ENCODE results near the gene CMTM3.
"Not testable (repeated sequence)": the region's sequence is repeated elsewhere in the genome, so short reads cannot be mapped to it uniquely, and the experiment has no call there.

CMTM3 gene

DNA sequence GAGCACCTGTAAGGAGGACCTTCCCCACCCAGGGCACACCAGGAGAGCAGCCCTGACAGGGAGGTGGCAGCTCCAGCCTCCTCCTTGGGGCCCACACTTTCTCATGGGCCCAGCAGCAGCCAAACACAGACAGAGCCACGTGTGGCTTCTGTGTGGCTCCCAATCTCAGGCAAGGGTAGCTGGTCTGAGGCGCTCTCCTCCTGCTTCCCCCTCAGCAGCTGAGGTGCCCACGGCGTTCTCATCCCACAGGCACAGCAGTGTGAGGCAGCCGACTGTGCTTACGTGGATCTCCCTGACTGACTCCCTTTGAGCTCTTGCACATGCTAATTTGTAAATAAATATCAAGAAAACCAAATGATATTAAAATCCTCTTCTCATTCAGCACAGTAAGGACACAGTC lies 30.9 kb downstream of the CMTM3 start:
- DNase-seq (ENCODE audit: low spot score): no peak

DNA sequence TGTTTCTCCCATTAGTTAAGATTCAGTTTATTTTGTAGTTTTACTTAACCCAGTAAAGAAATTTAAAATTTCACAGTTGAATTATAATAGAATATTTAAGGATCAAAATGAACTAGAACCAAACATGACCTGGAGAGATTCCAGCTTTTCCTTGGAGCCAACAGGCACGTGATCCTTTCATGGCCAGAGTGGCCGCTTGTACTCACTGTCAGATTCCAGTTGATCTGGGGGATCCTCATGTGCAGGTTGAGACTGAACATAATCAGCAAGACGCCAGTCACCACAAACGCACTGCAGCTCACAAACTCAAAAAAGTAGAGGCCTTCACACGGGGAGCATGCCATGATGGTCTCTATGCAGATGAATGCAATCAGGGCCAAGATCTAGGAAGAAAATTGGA lies 31.7 kb downstream of the CMTM3 start:
- DNase-seq (ENCODE audit: low spot score): no peak

DNA sequence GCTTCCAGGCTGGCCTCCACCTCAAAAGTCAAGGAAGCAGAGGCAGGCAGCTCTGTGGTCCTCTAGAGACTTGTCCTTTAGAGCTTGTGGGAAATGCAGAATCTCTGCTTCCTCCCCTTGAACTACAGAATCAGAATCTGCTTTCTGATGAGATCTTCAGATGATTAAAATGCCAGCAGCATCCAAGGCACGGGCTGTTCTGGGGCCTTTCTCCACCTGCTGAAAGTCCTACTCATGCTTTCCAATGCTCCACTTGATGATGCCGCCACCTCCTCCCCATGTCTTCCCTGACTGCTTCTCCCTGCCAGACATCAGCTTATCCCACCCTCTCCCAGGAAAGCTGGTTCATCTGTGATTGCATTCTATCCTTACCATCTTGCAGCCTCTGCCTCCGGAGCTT lies 33.3 kb downstream of the CMTM3 start:
- DNase-seq (ENCODE audit: low spot score): no peak

DNA sequence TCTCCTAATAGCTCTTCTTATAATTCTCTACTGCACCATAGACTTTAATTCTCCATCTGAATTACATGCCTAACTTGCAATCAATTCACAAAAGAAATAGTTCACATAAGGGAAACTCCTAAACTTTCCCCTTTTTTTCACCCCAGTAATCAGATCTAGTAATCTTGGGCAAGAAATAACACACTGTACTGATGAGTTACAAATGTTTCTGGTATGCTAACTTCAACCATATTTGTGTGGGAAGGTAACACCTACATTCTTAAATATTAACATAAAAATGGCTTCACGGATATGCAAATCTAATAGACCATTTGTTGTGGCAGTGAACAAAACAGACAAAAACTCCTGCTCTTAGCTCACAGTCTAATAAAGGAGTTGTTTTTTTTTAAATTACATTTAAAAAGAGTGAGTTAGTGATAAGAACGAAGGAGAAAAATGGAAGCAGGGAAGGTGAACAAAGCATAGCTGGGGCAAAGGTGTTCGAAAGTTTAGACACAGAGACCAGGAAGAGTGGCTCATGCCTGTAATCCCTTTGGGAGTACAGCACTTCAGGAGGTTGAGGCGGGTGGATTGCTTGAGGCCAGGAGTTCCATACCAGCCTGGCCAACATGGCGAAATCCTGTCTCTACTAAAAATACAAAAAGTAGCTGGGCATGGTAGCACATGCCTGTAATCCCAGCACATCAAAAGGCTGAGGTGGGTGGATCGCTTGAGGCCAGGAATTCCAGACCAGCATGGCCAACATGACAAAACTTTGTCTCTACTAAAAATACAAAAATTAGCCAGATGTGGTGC lies 34.8 kb downstream of the CMTM3 start:
- DNase-seq (ENCODE audit: low spot score): no peak

DNA sequence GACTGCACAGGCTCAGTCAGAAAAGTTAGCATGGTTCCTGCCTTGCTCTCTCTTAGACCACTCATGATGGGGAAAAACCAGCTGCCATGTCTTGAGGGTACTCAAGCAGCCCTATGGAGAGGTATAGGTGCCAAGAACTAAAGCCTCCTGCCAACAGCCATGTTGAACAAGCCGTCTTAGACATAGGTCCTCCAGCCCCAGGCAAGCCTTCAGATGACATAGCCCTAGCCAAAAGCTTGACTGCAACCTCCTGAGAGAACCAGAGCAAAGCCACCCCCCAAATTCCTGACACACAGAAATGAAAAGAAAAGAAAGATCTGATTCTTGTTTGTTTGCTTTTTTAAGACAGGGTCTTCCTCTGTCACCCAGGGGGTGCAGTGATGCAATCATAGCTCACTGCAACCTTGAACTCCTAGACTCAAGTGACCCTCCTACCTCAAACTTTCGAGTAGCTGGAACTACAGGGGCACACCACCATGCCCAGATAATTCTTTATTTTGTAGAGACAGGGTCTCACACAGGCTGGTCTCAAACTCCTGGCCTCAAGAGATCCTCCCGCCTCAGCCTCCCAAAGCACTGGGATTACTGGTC lies 36.3 kb downstream of the CMTM3 start:
- no peak for DNase-seq (ENCODE audit: low spot score)

GRCh38 chr16:66641387-66641786 lies 36.9 kb downstream of the CMTM3 start:
- no peak for DNase-seq (ENCODE audit: low spot score)

DNA sequence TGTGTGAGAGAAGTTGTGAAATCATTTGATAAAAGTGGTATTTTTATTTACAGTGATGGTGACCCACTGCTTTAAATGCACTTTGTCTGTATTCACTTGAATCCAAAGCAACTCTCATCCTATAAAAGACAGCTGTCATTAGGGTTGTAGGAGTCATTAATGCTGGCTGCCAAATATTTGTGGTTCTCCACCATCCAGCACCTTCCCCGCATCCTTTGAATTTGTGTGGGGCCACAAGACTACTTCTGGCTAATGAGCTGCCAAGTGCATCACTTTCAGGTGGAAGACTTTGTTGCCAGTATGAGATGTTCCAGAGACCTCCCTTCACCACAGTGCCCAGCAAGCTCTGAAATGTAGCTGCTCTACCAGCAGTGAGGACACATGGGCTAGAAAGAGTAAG lies 43.4 kb downstream of the CMTM3 start:
- DNase-seq (ENCODE audit: low spot score): no peak

GRCh38 chr16:66649167-66649566 lies 44.7 kb downstream of the CMTM3 start:
- no peak for DNase-seq (ENCODE audit: low spot score)

DNA sequence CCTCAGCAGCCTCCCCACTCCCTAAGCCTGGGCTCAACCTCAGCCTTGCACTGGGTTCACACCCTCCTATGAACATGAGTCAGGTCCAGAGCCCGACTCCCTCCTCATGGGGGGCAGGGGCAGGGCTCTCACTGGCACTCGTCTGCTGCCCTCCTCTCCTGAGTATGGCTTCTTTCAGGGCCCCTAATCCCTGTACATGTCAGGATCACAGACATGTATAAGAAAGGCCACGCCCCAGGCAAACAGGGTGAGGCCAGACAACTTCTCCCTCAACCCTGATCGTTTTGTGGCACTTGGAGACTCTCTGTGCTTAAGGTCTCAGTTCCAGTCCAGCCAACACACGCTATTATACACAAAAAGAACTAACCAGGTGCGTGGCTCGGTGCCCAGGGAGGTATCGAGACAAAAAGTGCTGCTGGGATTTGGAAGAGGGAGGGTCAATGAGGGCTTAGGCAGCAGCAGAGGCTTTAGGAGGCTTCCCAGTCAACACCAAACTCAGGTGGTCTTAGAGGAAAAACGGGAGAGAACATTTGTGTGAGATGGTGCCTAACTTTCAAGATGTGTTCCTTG lies 45.2 kb downstream of the CMTM3 start:
- DNase-seq (ENCODE audit: low spot score): no peak

DNA sequence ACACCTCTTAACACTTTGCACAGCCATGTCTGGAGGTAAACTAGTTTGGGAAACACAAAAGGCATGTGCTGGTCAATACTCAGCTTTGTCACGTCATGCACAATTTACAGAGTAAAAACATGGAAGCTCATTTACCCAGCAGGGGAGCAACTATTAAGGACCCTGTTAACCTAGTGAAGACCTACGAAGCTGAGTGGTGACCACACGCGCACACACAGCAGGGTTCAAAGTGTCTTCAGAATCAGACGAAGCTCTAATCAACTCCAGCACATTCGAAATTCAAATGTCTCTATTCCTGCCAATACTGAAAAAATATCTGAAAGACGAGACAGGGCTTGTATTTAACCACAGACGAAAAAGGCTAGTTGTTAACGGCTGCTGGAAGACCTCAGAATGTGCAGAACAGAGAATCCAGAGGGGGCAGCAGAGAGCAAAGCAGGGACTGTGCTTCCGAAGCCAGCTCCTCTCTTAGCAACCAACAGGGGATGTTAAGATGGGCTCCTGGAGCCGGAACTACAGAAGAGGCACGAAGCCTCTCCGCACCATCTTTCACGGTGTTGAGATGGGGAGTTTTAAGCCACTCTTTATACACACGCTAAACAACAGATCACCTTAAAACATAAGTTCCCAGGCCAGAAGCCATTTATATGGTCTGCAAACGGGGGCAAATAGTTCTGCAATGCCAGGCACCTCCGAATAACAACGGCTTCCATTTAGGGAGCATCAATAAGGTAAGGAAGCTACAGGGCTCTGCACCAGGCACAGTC lies 46.4 kb downstream of the CMTM3 start:
- DNase-seq (ENCODE audit: low spot score): peak; percentile 95

GRCh38 chr16:66651474-66651765 lies 46.9 kb downstream of the CMTM3 start:
- DNase-seq (ENCODE audit: low spot score): no peak

- no peak for DNase-seq (ENCODE audit: low spot score)
These were observed 47.5 kb downstream of the CMTM3 start for GRCh38 chr16:66651965-66652364.

DNA sequence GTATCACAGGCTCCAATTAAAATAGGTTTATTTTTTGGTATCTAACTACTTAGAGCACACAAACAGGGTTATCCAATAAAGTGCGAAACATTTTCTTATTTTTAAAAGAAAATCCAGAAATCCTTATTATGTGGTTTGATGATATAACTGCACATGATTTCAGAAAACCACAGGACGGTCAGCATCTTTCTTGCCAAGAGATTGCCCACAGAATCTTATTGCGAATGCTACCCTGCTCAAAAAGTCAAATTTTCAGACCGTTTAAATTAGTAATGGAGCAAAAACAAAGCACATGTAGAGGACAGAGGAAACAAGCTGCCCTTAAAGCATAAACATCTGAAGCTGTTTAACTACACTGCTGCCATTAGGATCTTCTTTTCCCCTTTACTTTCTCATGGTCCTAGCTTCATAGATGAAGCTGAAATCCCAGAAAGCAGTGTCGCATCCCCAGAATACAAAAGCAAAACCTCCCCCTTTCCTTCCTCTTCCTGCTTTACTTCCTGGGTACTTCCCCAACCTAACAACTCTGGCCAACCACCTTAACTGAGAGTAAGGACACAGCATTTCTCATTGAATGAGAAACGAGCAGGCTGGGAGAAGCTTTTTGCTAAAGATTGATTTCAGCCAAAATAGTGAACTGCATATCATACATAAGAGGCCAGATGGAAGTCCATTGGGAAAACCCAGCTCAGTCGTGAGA lies 48.3 kb downstream of the CMTM3 start:
- DNase-seq (ENCODE audit: low spot score): no peak

DNA sequence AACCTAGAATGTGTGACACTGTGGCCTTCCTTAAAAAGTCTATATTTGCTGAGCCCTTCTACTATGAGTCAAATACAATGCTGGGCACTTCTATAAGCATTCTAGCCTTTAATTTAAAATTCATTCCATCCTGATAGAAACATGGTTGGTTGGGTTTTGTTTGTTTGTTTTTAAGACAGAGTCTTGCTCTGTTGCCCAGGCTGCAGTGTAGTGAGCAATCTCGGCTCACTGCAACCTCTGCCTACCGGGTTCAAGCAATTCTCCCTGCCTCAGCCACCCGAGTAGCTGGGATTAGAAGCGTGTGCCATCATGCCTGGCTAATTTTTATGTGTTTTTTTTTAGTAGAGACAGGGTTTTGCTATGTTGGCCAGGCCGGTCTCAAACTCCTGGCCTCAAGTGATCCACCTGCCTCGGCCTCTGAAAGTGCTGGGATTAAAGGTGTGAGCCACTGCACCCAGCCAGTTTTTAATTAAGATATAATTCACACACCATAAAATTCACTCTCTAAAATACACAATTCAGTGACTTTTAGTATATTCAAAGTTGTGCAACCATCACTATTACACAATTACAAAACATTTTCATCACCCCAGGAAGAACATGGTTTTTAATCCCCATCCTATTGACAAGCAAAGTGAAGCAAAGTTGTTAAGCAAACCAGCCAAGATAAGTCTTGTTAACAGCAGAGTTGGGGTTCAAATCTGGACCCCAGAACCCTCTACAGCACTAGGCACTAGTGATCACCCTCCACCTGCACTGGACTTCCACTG lies 49.3 kb downstream of the CMTM3 start:
- no peak for DNase-seq (ENCODE audit: low spot score)

GRCh38 chr16:66656547-66656946 lies 52.0 kb downstream of the CMTM3 start:
- no peak for DNase-seq (ENCODE audit: low spot score)

DNA sequence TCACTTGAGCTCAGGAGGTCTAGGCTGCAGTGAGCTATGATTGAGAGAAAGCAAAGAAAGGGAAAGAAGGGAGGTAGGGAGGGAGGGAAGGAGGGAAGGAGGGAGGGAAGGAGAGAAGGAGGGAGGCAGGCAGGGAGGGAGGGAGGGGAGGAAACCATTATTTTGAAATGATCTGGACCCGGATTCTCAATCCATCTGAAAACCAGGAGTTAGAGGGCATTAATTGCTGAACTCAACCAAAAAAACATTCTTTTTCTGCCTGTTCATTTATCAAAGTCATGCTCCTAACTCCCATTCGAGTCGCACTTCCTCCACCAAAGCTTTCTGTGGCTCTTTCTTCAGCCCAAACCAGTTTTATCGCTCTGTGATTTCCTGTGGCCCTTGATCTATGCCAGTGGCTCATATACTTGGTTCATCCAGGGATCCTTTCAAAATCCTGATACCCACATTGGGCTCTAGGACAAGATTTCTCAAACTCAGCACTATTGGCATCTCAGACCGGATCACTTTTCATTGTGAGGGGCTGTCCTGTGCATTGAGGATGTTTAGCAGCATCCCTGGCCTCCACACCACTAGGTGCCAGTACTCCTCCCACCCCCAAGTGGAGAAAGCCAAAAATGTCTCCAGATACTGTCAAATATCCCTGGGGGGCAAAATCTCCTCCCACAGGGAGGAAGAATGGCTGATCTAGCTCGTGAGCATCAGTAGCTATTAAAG lies 53.8 kb downstream of the CMTM3 start:
- no peak for DNase-seq (ENCODE audit: low spot score)

- DNase-seq (ENCODE audit: low spot score): no peak
These were observed 54.3 kb downstream of the CMTM3 start for GRCh38 chr16:66658860-66659190.

GRCh38 chr16:66660422-66661209 lies 56.1 kb downstream of the CMTM3 start:
- peak; percentile 89 for DNase-seq (ENCODE audit: low spot score)

DNA sequence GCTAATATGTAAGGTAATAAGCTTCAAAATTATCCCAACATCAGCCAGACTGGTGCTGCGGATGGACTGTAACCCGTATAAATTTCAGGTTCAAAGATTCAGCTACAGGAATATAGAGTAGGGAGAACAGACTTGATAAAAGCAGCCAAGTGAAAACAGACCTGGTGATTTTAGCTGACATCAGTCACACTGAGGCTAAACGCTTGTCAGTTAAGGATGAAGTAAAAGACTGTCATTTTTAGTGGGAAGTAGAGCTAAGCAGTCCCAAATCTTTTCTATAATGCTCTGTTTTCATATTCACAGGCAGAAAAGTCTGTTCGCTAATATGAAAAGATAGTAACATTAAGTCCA lies 56.7 kb downstream of the CMTM3 start:
- no peak for DNase-seq (ENCODE audit: low spot score)

DNA sequence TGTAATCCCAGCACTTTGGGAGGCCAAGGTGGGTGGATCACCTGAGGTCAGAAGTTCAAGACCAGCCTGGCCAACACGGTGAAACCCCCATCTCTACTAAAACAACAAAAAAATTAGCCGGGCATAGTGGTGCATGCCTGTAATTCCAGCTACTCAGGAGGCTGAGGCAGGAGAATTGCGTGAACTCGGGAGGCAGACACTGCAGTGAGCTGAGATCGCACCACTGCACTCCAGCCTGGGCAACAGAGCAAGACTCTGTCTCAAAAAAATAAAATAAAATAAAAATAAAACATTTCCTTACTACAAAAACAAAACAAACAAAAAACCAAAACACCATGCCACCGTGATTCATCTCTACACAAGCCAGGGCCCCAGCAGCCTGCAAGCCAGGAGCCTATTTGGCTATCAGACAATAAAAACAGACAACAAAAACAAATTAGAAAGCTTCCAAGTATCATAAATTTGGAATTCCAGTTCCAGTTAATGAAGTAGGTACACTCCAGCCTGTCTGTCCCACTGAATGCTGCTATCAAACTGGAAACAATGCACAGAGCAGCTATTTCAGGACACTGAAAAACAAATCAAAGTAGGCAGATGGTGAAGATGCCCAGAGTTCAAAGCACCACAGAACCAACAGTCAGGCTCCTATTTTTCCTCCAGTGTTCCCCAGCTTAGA lies 57.3 kb downstream of the CMTM3 start:
- not testable (repeated sequence) for DNase-seq (ENCODE audit: low spot score)

Measured in Ammon's horn (tissue), 1 donor.